CD14-positive monocyte (primary cell): ENCODE measurements around the gene CAMK1D. TPM values are rescaled to one million over a fixed set of nuclear protein-coding genes. Genes with fewer than 3 reads are reported as not detected.

Experiments used
- DNase-seq, 3 donors: peaks; one replicate each; pipeline ENCODE4 v3.0.0-alpha.2; 2011 to 2022
- H2AFZ ChIP-seq: 2 replicates; pipeline ENCODE4 v1.6.0; 2012; ENCODE audit warnings: mild to moderate bottlenecking, low read depth, low read length, inconsistent platforms; ENCODE audit not compliant: insufficient read depth, poor library complexity, severe bottlenecking
- H3K27ac ChIP-seq, 2 donors: 1 replicate in 1 of 2; 2 replicates in 1 of 2; pipeline ENCODE4 v1.5.1; 2012 to 2013; ENCODE audit warnings: low read length in 2 of 2, control low read depth in 1 of 2, inconsistent platforms in 1 of 2, low read depth in 1 of 2, mild to moderate bottlenecking in 1 of 2
- H3K27me3 ChIP-seq, 2 donors: one replicate each; pipeline versions ENCODE4 v1.6.0 to v1.6.1; 2011 to 2013; ENCODE audit warnings: low read length in 2 of 2; ENCODE audit not compliant: control insufficient read depth in 2 of 2, insufficient read depth in 2 of 2
- H3K36me3 ChIP-seq, 2 donors: replicated peaks in 1 of 2; 1 replicate in 1 of 2; 2 replicates in 1 of 2; pipeline versions ENCODE4 v1.5.1 to v1.6.1; 2012 to 2013; ENCODE audit warnings: low read length in 2 of 2, control low read depth in 1 of 2, inconsistent platforms in 1 of 2, mild to moderate bottlenecking in 1 of 2; ENCODE audit not compliant: insufficient read depth in 2 of 2, control insufficient read depth in 1 of 2
- H3K4me1 ChIP-seq, 2 donors: 1 replicate in 1 of 2; 2 replicates in 1 of 2; pipeline versions ENCODE4 v1.5.1 to v1.6.1; 2012 to 2013; ENCODE audit warnings: low read length in 2 of 2, control low read depth in 1 of 2, inconsistent platforms in 1 of 2, mild to moderate bottlenecking in 1 of 2, moderate library complexity in 1 of 2; ENCODE audit not compliant: insufficient read depth in 2 of 2, control insufficient read depth in 1 of 2
- H3K4me2 ChIP-seq: replicated peaks from 2 replicates; pipeline ENCODE3; 2012; ENCODE audit warnings: low read length, moderate library complexity, mild to moderate bottlenecking; ENCODE audit not compliant: poor library complexity, severe bottlenecking; ENCODE audit errors: extremely low read depth
- H3K4me3 ChIP-seq, 3 experiments: fragments of 200-600 bp in 1 of 3; sonication (generic) in 1 of 3; replicated peaks in 1 of 3; 1 replicate in 2 of 3; 2 replicates in 1 of 3; pipeline ENCODE4 v1.5.1; 2011 to 2013; ENCODE audit warnings: low read length in 3 of 3, mild to moderate bottlenecking in 3 of 3, control low read depth in 2 of 3, low read depth in 2 of 3, inconsistent platforms in 1 of 3, moderate library complexity in 1 of 3
- H3K79me2 ChIP-seq: 2 replicates; pipeline ENCODE4 v1.6.0; 2012; ENCODE audit warnings: mild to moderate bottlenecking, control low read depth, inconsistent platforms, low read length, moderate library complexity; ENCODE audit not compliant: insufficient read depth
- H3K9ac ChIP-seq: 2 replicates; pipeline ENCODE4 v1.6.0; 2017; ENCODE audit warnings: low read length, mild to moderate bottlenecking; ENCODE audit not compliant: insufficient read depth, poor library complexity, severe bottlenecking
- H3K9me3 ChIP-seq, 2 donors: replicated peaks in 1 of 2; 1 replicate in 1 of 2; 2 replicates in 1 of 2; pipeline versions ENCODE4 v1.5.1 to v1.6.1; 2012 to 2013; ENCODE audit warnings: low read length in 2 of 2, control low read depth in 1 of 2; ENCODE audit not compliant: control insufficient read depth in 1 of 2, insufficient read depth in 1 of 2
- H4K20me1 ChIP-seq: 2 replicates; pipeline ENCODE4 v1.6.0; 2012; ENCODE audit warnings: mild to moderate bottlenecking, low read length, control low read depth, moderate library complexity; ENCODE audit not compliant: insufficient read depth
- H3K27ac Mint-ChIP-seq, 7 donors: one replicate each; pipeline ENCODE4 v1.8.0; 2020; ENCODE audit warnings: mild to moderate bottlenecking in 7 of 7, mixed read lengths in 7 of 7, moderate library complexity in 6 of 7, inconsistent platforms in 2 of 7
- H3K27me3 Mint-ChIP-seq, 3 donors: one replicate each; pipeline ENCODE4 v1.8.0; 2021 to 2022; ENCODE audit warnings: low read depth in 3 of 3, mild to moderate bottlenecking in 3 of 3, mixed read lengths in 3 of 3, moderate library complexity in 3 of 3, inconsistent platforms in 1 of 3
- H3K36me3 Mint-ChIP-seq, 2 donors: one replicate each; pipeline ENCODE4 v1.8.0; 2020; ENCODE audit warnings: mixed read lengths in 2 of 2, inconsistent platforms in 1 of 2, mild to moderate bottlenecking in 1 of 2
- H3K4me1 Mint-ChIP-seq: one replicate; pipeline ENCODE4 v1.8.0; 2020; ENCODE audit warnings: mild to moderate bottlenecking, mixed read lengths
- H3K4me3 Mint-ChIP-seq, 2 donors: one replicate each; pipeline ENCODE4 v1.8.0; 2020; ENCODE audit warnings: mild to moderate bottlenecking in 2 of 2, mixed read lengths in 2 of 2, moderate library complexity in 1 of 2
- H3K9me3 Mint-ChIP-seq, 7 donors: one replicate each; pipeline ENCODE4 v1.8.0; 2020 to 2022; ENCODE audit warnings: mixed read lengths in 7 of 7, mild to moderate bottlenecking in 6 of 7, moderate library complexity in 6 of 7, inconsistent platforms in 2 of 7
- WGBS: methylation state at CpG from one replicate; pipeline ENCODE4 v1.1.5; 2013; ENCODE audit warnings: missing lambda C conversion rate; ENCODE audit not compliant: insufficient coverage; 5-methylcytosine and 5-hydroxymethylcytosine counted together
- intact Hi-C, 2 donors: fragments of 100-400 bp; cut with micrococcal nuclease; formaldehyde crosslinking; loops; one replicate each; pipeline versions ENCODE4 v1.15.0 to v1.15.1; 2023
- polyA plus RNA-seq, 3 donors: library from polyadenylated mRNA; depleted of rRNA in 1 of 3; unstranded in 2 of 3; stranded (reverse) in 1 of 3; fragments of 300-500 nt in 2 of 3; fragments of >200 nt in 1 of 3; fragmentation: Illumina TruSeq in 2 of 3; gene quantifications; 1 replicate in 2 of 3; 2 replicates in 1 of 3; pipeline ENCODE4 v1.2.3, GENCODE V29; 2012 to 2021
- TF ChIP-seq, protein P1 (sequence below): fragments of 200-600 bp; IDR thresholded peaks from one replicate; pipeline ENCODE4 v1.8.0; 2022; ENCODE audit warnings: antibody characterized with exemption, mild to moderate bottlenecking

The CAMK1D gene
- polyA plus RNA-seq, 3 donors = 6.7 to 11.8 (median 7.1) TPM

DNA sequence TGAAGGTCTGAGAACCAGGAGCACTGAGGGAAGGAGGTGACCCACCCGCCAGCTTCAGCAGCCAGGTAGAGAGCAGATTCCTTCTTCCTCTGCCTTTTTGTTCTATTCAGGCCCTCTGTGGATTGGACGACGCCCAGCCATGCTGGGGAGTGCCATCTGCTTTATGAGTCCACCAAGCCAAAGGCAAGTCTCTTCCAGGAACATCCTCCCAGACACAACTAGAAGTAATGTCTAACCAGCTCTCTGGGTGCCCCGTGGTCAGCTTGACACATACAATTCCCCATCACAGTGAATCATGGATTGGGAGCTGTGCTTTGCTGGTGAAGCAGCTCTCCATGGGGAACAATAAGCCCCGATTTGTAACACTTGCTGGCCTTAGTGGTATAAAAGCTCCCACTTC is 526.9 kb downstream of the CAMK1D start:
- Mint-ChIP-seq H3K4me1 (no peaks in the 10 kb centered on the region), H3K27ac (no peak overlapping the region), H3K9me3 (peaks cover 2 to 18% (median 9%) of the 10 kb centered on the region in 7 donors), H3K4me3 (no peak overlapping the region), H3K27me3 (peaks cover 0 to 8% (median 0%) of the 10 kb centered on the region in 3 donors), H3K36me3 (no peaks in the 10 kb centered on the region)
- Histone ChIP-seq H2AFZ (no peak overlapping the region), H3K36me3 (no peaks in the 10 kb centered on the region), H3K4me3 (no peak overlapping the region), H3K9me3 (peaks cover 0 to 3% of the 10 kb centered on the region in 2 donors), H3K79me2 (no peaks in the 10 kb centered on the region), H3K4me1 (no peaks in the 10 kb centered on the region), H3K9ac (no peak overlapping the region), H3K27me3 (no peaks in the 10 kb centered on the region), H4K20me1 (no peaks in the 10 kb centered on the region), H3K4me2 (no peak overlapping the region), H3K27ac (no peak overlapping the region)
- TF ChIP-seq, protein P1, sequence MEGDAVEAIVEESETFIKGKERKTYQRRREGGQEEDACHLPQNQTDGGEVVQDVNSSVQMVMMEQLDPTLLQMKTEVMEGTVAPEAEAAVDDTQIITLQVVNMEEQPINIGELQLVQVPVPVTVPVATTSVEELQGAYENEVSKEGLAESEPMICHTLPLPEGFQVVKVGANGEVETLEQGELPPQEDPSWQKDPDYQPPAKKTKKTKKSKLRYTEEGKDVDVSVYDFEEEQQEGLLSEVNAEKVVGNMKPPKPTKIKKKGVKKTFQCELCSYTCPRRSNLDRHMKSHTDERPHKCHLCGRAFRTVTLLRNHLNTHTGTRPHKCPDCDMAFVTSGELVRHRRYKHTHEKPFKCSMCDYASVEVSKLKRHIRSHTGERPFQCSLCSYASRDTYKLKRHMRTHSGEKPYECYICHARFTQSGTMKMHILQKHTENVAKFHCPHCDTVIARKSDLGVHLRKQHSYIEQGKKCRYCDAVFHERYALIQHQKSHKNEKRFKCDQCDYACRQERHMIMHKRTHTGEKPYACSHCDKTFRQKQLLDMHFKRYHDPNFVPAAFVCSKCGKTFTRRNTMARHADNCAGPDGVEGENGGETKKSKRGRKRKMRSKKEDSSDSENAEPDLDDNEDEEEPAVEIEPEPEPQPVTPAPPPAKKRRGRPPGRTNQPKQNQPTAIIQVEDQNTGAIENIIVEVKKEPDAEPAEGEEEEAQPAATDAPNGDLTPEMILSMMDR = no peak
- 100% methylated on average over 4 of the region's 5 CpGs for WGBS
- DNase-seq = no peak
- intact Hi-C loops = no loop called here

DNA sequence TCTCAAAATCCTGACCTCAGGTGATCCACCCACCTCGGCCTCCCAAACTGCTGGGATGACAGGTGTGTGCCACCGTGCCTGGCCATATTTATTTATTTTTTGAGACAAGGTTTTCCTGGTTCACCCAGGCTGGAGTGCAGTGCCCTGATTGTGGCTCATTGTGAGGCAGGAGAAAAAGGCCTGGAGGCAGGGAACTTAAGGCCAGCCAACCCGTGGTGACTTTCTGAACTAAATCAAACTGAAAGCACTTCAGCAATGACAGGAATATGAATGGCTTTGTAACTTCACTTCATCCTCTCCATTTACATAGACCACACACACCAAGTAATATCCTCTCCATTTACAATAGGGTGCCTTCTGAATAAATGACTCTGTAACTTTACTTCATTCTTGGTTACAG is 527.8 kb downstream of the CAMK1D start:
- Mint-ChIP-seq H3K36me3 (no peaks in the 10 kb centered on the region), H3K27me3 (peaks cover 0 to 8% (median 0%) of the 10 kb centered on the region in 3 donors), H3K9me3 (peaks cover 2 to 18% (median 9%) of the 10 kb centered on the region in 7 donors), H3K4me1 (no peaks in the 10 kb centered on the region), H3K27ac (no peak overlapping the region), H3K4me3 (no peak overlapping the region)
- Histone ChIP-seq H3K36me3 (no peaks in the 10 kb centered on the region), H4K20me1 (no peaks in the 10 kb centered on the region), H2AFZ (no peak overlapping the region), H3K9ac (no peak overlapping the region), H3K79me2 (no peaks in the 10 kb centered on the region), H3K27ac (no peak overlapping the region), H3K9me3 (peaks cover 0 to 3% of the 10 kb centered on the region in 2 donors), H3K4me1 (no peaks in the 10 kb centered on the region), H3K4me3 (no peak overlapping the region), H3K27me3 (no peaks in the 10 kb centered on the region), H3K4me2 (no peak overlapping the region)
- 94% methylated on average over 2 of the region's 3 CpGs for WGBS
- DNase-seq = no peak
- TF ChIP-seq, protein P1 = no peak
- intact Hi-C loops = no loop called here
